Heart left ventricle (tissue), 16 donors: Measurements from ENCODE around the gene TRIM41. TPM values are rescaled to one million over a fixed set of nuclear protein-coding genes. Genes with fewer than 3 reads are reported as not detected.
"Not testable (repeated sequence)": the region's sequence is repeated elsewhere in the genome, so short reads cannot be mapped to it uniquely, and the experiment has no call there.

Source experiments
- ATAC-seq, 4 donors: fragments of 200-7000 bp; cut with Tn5 transposase; one replicate each; pipeline ENCODE4 v1.9.1; 2020 to 2022; ENCODE audit warnings: moderate library complexity in 4 of 4, mild to moderate bottlenecking in 3 of 4, moderate number of reproducible peaks in 1 of 4
- DNase-seq, 5 donors: peaks; one replicate each; pipeline ENCODE4 v3.0.0-alpha.2; 2020
- H3K27ac ChIP-seq, 12 donors: fragments of 200-600 bp; sonication (generic) in 4 of 12; one replicate each; pipeline versions ENCODE4 v1.5.0 to v1.8.0; 2016 to 2022; ENCODE audit warnings: mild to moderate bottlenecking in 2 of 12
- H3K27me3 ChIP-seq, 9 donors: fragments of 200-600 bp; sonication (generic) in 2 of 9; one replicate each; pipeline versions ENCODE4 v1.5.1 to v1.8.0; 2016 to 2022; ENCODE audit warnings: mild to moderate bottlenecking in 3 of 9
- H3K36me3 ChIP-seq, 9 donors: fragments of 200-600 bp; sonication (generic) in 2 of 9; one replicate each; pipeline versions ENCODE4 v1.5.0 to v1.8.0; 2018 to 2022; ENCODE audit warnings: mild to moderate bottlenecking in 2 of 9
- H3K4me1 ChIP-seq, 12 donors: fragments of 200-600 bp; sonication (generic) in 4 of 12; one replicate each; pipeline versions ENCODE4 v1.5.0 to v1.8.0; 2016 to 2022; ENCODE audit warnings: mild to moderate bottlenecking in 3 of 12
- H3K4me3 ChIP-seq, 12 donors: fragments of 200-600 bp; sonication (generic) in 4 of 12; one replicate each; pipeline versions ENCODE4 v1.5.0 to v1.8.0; 2017 to 2022; ENCODE audit warnings: mild to moderate bottlenecking in 9 of 12, moderate library complexity in 4 of 12
- H3K9me3 ChIP-seq, 12 donors: fragments of 200-600 bp; sonication (generic) in 4 of 12; one replicate each; pipeline versions ENCODE4 v1.5.0 to v1.8.0; 2016 to 2022; ENCODE audit warnings: mild to moderate bottlenecking in 1 of 12
- POLR2A ChIP-seq, 2 donors: fragments of 450-650 bp; IDR thresholded peaks; one replicate each; pipeline ENCODE4 v1.6.1; 2017; ENCODE audit warnings: antibody characterized with exemption in 2 of 2, mild to moderate bottlenecking in 2 of 2, moderate library complexity in 2 of 2
- WGBS, 4 donors: extraction: QIAGEN DNeasy Blood & Tissue Kit in 2 of 4; methylation state at CpG; one replicate each; pipeline versions ENCODE4 v1.1.5 to v1.1.7; 2013 to 2018; 5-methylcytosine and 5-hydroxymethylcytosine counted together
- intact Hi-C, 10 donors: fragments of 100-400 bp; cut with DNase I; formaldehyde crosslinking; loops; one replicate each; pipeline versions ENCODE4 v1.11.1 to v1.14.2; 2022
- polyA plus RNA-seq, 2 donors: library from polyadenylated mRNA; stranded (reverse); fragments of 200-250 nt; gene quantifications; one replicate each; pipeline ENCODE4 v1.2.3, GENCODE V29; 2013
- total RNA-seq, 9 donors: library from RNA; depleted of rRNA in 2 of 9; stranded (reverse); fragments of >200 nt in 2 of 9; fragmentation: NEBNext Ultra II Directional in 3 of 9; extraction: Animal tissue kit (Norgen Biotek cat#: 25700) in 3 of 9; gene quantifications; one replicate each; pipeline versions ENCODE4 v1.1.0 to v1.2.4, GENCODE V29; 2016 to 2023
- TF ChIP-seq, protein P1 (sequence below), 12 donors: fragments of 200-600 bp; sonication (generic) in 4 of 12; IDR thresholded peaks; one replicate each; pipeline versions ENCODE4 v1.5.0 to v1.8.0; 2018 to 2022; ENCODE audit warnings: antibody characterized with exemption in 12 of 12, mild to moderate bottlenecking in 5 of 12
- donor health status: ischemic (EF 13 %, LVEDD 7.1; RV severe dilation, severe dysfunction).
- donor health status: healthy with polysubstance abuse.
- donor health status: DM: no; HTN: yes; CAD: no.
- donor health status: DM: no; HTN: no; CAD: no.
- donor health status: ischemic (EF 25% LVEDD 6.9; RV normal size, moderate dysfunction).
- donor health status: ischemic (EF 25% LVEDD 5.7; RV mildly dilated, moderate dysfunction).
- donor health status: healthy.
- donor health status: DM: yes; HTN: yes; CAD: no.
- donor health status: ischemic (EF 35%, LVEDD 5.7; RV mildly dilated, moderate dysfunction).
- donor health status: nonischemic (EF 11% LVEDD 7.7; RV severe dilation, severe dysfunction).
- donor health status: DM: yes; HTN: yes; CAD: no.
- donor health status: PGD.
- donor health status: ischemic (EF 29% LVEDD 5.4; RV normal size, mild dysfunction).
- donor health status: nonischemic (EF 23%, LVEDD 6.1; RV moderate dilation, normal function).

TRIM41 gene
- total and polyA plus RNA-seq, 11 donors: 12.3 to 27.3 (median 22.4) TPM

DNA sequence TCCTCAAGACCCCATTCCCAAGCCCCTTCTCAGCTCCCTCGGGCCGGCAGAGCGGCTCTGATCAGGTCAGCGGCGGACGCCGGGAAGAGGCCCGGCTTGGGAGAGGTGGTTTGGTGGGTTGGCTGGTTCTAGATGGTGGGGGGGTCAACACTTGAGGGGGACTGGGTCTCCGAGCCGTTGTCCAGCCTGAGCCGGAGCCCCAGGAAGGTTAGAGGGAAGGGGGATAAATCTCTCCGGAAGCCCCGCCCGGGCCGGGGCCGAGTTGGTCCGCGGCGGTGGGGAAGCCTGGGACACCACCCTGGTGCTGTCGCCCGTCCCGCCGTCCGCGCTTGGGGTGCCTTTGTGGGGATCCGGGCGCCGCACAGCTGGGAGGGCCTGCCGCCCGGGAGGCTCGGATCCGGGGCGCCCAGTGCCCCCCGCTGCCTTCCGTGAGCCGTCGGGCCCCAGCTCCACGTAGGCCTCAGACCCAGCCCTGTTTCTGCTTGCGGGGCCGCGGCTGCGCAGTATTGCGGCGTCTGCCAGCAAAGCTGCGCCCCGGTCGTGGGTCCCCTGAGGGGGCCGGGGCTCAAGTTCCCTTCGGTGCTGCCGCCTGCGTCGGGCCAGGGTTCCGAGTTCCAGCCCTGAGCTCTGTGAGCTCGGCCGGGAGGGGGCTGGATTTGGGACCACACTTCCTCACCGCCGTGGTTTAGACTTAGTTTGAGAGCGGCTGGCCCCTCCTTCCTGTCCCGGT is 38.4 kb downstream of the TRIM41 start:
- Histone ChIP-seq H3K4me3 (peak overlapping the region; percentile 69 to 100 (median 93)), H3K9me3 (no peaks in the 10 kb centered on the region), H3K36me3 (peaks cover 0 to 27% (median 21%) of the 10 kb centered on the region in 9 donors), H3K27me3 (no peaks in the 10 kb centered on the region), H3K4me1 (peaks cover 5 to 53% (median 41%) of the 10 kb centered on the region in 12 donors), H3K27ac (peak overlapping the region; percentile 92 to 100 (median 98))
- DNase-seq (peak; percentile 77 to 87 (median 84)), ATAC-seq (peak; percentile 40 to 76 (median 73))
- TF ChIP-seq, protein P1, sequence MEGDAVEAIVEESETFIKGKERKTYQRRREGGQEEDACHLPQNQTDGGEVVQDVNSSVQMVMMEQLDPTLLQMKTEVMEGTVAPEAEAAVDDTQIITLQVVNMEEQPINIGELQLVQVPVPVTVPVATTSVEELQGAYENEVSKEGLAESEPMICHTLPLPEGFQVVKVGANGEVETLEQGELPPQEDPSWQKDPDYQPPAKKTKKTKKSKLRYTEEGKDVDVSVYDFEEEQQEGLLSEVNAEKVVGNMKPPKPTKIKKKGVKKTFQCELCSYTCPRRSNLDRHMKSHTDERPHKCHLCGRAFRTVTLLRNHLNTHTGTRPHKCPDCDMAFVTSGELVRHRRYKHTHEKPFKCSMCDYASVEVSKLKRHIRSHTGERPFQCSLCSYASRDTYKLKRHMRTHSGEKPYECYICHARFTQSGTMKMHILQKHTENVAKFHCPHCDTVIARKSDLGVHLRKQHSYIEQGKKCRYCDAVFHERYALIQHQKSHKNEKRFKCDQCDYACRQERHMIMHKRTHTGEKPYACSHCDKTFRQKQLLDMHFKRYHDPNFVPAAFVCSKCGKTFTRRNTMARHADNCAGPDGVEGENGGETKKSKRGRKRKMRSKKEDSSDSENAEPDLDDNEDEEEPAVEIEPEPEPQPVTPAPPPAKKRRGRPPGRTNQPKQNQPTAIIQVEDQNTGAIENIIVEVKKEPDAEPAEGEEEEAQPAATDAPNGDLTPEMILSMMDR (IDR thresholded peaks at IDR 0.05): no peak
- TF ChIP-seq POLR2A (IDR thresholded peaks at IDR 0.05): peak in 1 of 2 donors; percentile 61
- WGBS, 4 donors: 0 to 1% (median 0%) methylated on average over 23 to 59 of the region's 59 CpGs
- intact Hi-C loops: loop anchor here in 8 of 10 donors (1.0 to 5.0 kb wide), 7 partner anchors 15 to 79 kb away; partner anchors contain the start of gene TRIM41 (in 3 of the 8)

DNA sequence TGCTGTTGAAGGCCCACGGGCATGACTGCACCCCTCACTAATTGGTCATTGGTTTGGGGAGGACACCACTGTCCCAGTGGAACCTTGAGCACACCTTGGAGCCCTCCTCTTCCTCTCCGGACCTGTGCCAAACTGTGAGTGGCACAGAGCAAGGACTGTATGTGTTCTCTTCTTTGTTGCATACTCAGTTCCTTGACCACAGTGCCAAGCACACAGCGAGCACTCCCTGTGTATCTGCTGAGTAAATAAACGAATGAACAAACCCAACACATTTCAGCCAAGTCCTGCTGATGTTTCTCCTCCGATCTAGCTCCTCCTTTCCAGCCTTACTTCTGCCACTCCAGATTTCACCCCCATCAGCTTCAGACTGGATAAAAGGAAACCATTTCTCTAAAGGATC is 40.6 kb downstream of the TRIM41 start:
- TF ChIP-seq, protein P1 (IDR thresholded peaks at IDR 0.05): no peak
- no peak for TF ChIP-seq POLR2A (IDR thresholded peaks at IDR 0.05)
- no peak overlapping the region for H3K4me3 ChIP-seq
- H3K36me3 ChIP-seq: peaks cover 0 to 16% (median 14%) of the 10 kb centered on the region in 9 donors
- H3K27me3 ChIP-seq: no peaks in the 10 kb centered on the region
- DNase-seq (no peak), ATAC-seq (no peak)
- WGBS, 4 donors: 72 to 91% (median 82%) methylated on average over 5 of the region's 5 CpGs
- peak overlapping the region in 1 of 12 donors; percentile 92 for H3K27ac ChIP-seq
- no peaks in the 10 kb centered on the region for H3K9me3 ChIP-seq
- intact Hi-C loops: loop anchor here in 7 of 10 donors (5.0 kb wide), 4 partner anchors 41 to 81 kb away; partner anchors contain the start of gene TRIM41 (in 2 of the 7)
- peaks cover 3 to 32% (median 21%) of the 10 kb centered on the region in 12 donors for H3K4me1 ChIP-seq

DNA sequence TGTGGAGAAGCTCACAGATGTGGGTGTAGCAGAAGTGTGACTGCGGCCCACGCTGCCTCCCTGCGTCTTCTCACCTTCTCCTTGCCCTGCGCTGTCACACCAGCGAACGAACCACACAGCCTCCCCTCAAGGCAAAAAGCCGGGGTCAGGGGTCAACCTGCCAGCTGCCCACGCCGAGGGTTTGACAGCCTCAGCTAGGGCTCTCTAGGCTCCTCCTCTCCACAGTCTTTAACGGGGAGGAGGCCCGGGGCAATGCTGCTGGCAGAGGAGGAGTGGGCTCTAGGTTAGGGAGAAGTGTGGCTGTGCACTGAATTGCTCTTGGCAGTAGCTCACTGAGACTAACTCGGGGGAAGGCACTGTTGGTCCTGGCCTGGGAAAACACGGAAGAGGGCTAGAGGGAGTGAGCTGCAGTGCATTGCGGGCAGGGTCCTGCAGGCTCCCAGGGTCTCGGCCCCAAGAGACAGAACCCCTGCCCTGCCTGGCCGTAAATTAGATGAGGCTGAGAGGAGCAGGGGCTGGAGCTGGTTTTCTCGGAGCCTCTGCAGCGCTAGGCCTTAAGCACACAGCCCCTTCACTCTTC is 42.1 kb downstream of the TRIM41 start:
- Histone ChIP-seq H3K36me3 (peaks cover 0 to 16% (median 14%) of the 10 kb centered on the region in 9 donors), H3K27ac (no peak overlapping the region), H3K9me3 (no peaks in the 10 kb centered on the region), H3K4me3 (no peak overlapping the region), H3K27me3 (no peaks in the 10 kb centered on the region), H3K4me1 (peaks cover 0 to 16% (median 5%) of the 10 kb centered on the region in 12 donors)
- TF ChIP-seq, protein P1 (IDR thresholded peaks at IDR 0.05): no peak
- TF ChIP-seq POLR2A (IDR thresholded peaks at IDR 0.05): no peak
- ATAC-seq (no peak), DNase-seq (no peak)
- intact Hi-C loops: no loop called here
- WGBS, 4 donors: 81 to 85% (median 83%) methylated on average over 18 of the region's 18 CpGs

DNA sequence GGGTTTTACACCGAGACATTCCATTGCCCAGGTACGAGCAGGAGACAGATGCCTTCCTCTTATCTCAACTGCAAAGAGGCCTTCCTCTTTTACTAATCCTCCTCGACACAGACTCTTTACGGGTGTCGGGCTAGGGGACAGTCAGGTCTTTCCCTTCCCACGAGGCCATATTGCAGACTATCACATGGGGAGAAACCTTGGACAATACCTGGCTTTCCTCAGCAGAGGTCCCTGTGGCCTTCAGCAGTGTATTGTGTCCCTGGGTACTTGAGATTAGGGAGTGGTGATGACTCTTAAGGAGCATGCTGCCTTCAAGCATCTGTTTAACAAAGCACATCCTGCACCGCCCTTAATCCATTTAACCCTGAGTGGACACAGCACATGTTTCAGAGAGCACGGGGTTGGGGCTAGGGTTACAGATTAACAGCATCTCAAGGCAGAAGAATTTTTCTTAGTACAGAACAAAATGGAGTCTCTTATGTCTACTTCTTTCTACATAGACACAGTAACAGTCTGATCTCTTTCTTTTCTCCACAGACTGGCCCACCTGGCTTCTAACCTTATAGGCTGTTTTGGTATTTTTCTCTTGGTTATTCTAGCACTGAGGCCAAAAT is 44.3 kb downstream of the TRIM41 start:
- H3K27me3 ChIP-seq, intact Hi-C loops, DNase-seq, ATAC-seq, H3K4me3 ChIP-seq, H3K9me3 ChIP-seq, H3K27ac ChIP-seq: not testable (repeated sequence)
- 58 to 68% (median 62%) methylated on average over 8 of the region's 8 CpGs for WGBS, 4 donors
- Histone ChIP-seq H3K36me3 (peaks cover 0 to 21% (median 14%) of the 10 kb centered on the region in 9 donors), H3K4me1 (peaks cover 0 to 12% (median 3%) of the 10 kb centered on the region in 12 donors)

DNA sequence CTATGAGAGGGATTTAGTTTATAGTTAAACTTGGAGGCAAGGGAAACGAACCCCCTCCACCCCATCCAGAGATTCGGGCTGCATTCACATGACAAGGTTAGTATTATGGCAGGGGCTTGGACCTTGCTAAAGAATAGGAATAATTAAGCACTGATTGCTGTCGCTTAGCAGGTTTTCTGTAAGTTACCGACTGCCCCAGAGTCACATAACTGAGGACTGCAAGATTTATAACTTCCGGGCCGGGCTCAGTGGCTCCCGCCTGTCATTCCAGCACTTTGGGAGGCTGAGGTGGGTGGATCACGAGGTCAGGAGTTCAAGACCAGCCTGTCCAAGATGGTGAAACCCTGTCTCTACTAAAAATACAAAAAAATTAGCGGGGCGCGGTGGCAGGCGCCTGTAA is 44.8 kb downstream of the TRIM41 start:
- not testable (repeated sequence) for ATAC-seq, H3K27me3 ChIP-seq

More for the DNA sequence above, 44.8 kb downstream of the TRIM41 start:
- DNase-seq, intact Hi-C loops, H3K4me1 ChIP-seq, H3K27ac ChIP-seq, H3K4me3 ChIP-seq, H3K9me3 ChIP-seq: not testable (repeated sequence)
- WGBS, 4 donors: 91 to 94% (median 93%) methylated on average over 12 of the region's 12 CpGs
- peaks cover 0 to 21% (median 14%) of the 10 kb centered on the region in 9 donors for H3K36me3 ChIP-seq
